GM10266 (cell line): ENCODE results near the gene ARHGAP6.

Source experiments
- DNase-seq: peaks from one replicate; pipeline ENCODE4 v3.0.0; 2012; ENCODE audit errors: extremely low spot score
- TF ChIP-seq, protein P1 (sequence below): IDR thresholded peaks from 2 replicates; pipeline ENCODE4 v1.5.1; 2012; ENCODE audit warnings: mild to moderate bottlenecking, low read depth; ENCODE audit not compliant: control insufficient read depth, insufficient read depth; ENCODE audit errors: missing control alignments

Gene ARHGAP6

DNA sequence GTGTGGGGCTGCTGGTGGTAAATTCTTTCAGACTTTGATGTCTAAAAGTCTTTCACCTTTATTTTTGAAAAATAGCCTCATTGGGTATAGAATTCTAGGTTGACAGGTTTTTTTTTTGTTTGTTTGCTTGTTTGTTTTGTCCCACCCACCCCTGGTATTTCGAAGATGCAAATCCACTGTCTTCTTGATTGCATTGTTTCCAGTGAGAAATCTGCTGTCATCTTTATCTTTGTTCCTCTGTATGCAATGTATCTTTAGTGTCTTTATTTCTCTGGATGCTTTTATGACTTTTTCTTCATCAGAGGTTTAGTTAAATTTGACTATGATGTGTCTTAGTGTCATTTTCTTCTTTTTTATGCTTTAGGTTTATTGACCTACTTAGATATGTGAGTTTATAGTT is 575.9 kb downstream of the ARHGAP6 start:
- DNase-seq = no peak
- TF ChIP-seq, protein P1, sequence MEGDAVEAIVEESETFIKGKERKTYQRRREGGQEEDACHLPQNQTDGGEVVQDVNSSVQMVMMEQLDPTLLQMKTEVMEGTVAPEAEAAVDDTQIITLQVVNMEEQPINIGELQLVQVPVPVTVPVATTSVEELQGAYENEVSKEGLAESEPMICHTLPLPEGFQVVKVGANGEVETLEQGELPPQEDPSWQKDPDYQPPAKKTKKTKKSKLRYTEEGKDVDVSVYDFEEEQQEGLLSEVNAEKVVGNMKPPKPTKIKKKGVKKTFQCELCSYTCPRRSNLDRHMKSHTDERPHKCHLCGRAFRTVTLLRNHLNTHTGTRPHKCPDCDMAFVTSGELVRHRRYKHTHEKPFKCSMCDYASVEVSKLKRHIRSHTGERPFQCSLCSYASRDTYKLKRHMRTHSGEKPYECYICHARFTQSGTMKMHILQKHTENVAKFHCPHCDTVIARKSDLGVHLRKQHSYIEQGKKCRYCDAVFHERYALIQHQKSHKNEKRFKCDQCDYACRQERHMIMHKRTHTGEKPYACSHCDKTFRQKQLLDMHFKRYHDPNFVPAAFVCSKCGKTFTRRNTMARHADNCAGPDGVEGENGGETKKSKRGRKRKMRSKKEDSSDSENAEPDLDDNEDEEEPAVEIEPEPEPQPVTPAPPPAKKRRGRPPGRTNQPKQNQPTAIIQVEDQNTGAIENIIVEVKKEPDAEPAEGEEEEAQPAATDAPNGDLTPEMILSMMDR = no peak
